Stimulated activated CD4-positive, alpha-beta T cell treated with anti-CD3 and anti-CD28 coated beads, Interleukin-15, amount 100 ng/mL, for 24 hours (primary cell): ENCODE measurements around the gene SMCO2.

Source experiments
- DNase-seq: peaks from one replicate; pipeline ENCODE4 v3.0.0-alpha.2; 2020

The SMCO2 gene

DNA sequence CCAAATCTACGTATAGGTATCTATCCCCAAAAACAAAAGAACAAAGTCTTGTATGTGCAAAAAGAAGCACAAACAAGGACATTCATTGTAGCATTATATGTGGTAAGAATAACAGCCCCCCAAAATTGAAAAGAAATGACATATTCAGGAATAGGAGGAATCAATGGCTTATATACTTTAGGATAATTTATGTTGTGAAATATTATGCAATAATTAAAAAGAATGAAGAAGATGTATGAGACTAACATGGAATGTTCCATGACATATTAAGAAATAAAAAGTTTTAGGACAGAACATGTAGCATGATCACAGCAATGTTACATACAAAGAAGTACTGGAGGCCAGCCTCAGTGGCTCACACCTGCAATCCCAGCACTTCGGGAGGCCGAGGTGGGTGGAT is 9.1 kb downstream of the SMCO2 start:
- DNase-seq: no peak

DNA sequence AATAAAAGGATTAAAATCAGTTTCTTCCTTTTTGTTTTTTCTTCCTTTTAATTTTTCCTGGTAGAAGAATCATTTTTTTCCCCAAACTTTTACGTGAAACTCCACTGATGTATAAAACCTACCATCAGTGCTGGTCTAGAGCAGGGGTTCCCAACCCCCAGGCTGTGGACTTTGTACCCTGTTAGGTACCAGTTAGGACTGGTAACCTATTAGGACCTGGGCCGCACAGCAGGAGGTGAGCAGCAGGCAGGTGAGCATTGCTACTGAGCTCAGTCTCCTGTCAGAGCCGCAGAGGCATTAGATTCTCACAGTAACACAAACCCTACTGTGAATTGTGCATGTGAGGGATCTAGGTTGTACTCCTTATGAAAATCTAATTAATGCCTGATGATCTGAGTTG is 10.1 kb downstream of the SMCO2 start:
- DNase-seq: no peak

DNA sequence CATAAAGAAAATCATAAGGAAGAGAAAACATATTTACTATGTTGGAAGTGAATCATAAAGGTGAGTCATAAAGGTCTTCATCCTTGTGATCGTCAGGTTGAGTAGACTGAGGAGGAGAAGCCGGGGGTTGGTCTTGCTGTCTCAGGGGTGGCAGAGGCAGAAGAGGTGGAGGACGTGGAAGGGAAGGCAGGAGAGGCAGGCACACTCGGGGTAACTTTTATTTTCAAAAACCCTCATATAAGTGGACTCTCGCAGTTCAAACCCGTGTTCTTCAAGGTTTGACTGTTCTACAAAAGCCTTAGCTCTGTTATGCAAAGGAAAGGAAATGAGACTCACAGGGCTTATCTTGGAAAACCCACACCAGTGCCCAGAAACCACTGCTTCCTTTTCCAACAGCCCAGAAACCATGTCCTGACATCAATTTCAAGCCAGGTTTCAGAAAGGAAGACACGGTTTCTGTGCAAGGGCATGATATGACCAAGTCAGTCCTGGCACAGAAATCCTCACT is 14.0 kb downstream of the SMCO2 start:
- DNase-seq: peak; percentile 59

DNA sequence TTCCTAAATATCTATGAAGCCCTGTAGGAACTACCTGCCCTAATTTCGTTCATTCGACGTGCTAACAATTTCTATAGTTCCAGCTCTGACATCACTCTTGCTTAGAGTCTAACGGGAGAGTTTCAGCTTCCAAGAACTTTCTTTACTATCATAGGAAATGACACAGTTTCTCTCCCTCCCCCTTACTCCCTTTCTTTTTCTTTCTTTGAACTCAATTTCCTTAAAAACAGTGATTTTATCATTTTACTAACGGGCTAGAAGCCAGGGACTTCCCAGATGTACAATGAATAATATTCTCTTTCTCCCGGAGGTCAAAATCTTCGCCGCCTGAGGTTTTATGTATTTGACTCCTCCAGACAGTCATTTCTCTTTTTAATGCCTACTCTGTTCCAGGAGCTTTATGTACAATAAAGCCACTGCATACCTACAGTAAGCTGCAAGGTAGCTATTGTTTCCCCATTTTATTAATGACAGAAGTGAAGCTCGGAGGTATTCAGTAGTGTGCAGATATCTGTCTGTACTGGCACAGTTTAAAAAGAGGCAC is 15.7 kb downstream of the SMCO2 start:
- peak; percentile 30 for DNase-seq

DNA sequence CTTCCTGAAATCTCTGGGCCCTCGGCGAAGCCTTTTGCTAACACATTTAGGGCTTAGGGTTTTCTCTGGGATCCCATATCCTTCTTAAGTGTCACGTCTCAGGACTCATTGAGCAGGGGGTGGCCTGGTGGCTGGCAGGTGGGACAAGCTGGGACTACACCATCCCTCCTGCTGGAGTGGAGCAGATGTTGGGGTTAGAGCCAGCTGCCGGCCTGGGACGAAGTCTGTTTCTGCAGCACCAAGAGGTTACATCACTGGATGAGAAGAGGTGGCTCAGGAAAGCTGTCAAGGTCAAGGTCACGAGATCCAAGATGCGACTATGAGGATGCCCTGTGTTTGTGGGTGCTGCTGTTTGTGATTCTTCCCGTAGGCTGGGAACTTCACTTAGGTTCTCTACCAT is 16.3 kb downstream of the SMCO2 start:
- DNase-seq: no peak

DNA sequence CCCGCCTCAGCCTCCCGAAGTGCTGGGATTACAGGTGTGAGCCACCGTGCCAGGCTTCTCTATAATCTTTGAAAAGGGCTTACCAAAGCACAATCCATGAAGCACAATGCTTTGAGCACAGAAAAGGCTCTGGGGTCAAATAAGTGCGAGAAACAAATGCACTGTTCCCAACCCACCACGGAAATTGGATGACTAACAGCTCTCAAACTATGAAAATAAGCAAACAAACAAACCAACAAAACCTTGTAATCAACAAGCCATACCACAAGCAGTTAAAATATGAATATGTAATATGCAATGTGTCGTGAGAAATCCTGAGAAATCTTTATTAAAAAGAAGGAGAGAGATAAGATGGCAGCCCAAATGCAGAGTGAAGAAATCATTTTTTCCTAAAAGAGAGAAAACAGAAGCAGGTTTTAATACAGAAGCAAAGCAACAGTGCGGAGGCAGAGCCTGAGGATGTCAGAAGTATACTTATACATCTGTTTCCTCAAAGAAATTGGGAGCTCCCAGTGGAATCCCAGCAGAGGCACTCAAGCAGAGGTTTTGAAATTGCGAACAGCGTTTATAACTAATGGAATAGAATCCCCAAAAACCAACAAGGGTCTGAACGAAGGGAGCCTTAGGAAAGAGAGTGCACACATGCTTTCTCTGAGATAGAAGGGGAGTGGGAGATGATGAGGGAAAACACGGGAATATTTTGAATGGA is 17.1 kb downstream of the SMCO2 start:
- no peak for DNase-seq

DNA sequence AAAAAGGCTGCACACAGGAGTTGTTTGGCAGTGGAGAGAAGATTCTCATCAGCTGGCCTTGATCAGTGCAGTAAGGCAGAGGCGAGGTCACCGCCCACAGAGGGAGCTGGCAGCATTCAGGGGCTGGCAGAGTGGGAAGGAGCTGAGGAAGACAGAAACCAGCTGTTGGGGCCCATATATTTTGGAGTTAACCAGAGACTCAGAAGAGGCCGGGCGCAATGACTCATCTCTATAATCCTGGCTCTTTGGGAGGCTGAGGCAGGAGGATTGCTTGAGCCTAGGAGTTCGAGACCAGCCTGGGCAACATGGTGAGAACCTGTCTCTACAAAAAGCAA is 17.7 kb downstream of the SMCO2 start:
- DNase-seq: peak; percentile 56

DNA sequence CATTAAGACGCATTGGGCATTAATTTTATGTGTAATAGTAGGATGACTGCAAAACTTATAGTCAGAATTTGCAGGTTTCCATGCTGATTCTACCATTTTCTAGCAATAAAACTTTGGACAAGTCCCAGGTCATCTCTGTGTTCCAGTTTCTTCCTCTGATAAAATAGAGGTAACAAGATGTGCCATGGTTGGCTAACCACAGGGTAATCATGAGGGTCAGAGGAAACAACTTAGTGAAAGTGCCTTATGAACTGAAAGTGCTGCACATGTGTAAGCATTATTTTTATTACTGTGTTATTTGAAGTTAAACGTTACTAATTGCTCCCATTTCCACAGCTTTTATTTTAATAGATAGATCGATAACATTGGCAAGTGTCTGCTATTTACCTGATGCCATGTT is 21.1 kb downstream of the SMCO2 start:
- no peak for DNase-seq

DNA sequence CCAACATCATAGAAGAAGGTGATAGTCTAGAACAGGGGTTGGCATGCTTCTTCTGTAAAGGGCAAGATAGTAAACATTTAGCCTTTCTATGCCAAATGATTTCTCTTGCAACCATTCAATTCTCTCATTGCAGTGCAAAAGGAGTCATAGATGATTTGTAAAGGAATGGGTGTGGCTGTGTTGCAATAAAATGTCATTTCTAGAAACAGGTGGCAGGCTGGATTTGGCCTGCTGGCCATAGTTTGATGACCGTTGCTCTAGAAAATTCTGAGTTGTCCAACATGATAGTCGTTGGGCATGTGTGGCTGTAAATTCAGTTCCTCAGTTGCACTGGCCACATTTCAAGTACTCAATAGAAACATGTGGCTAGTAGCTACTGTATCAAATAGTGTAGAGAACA is 21.7 kb downstream of the SMCO2 start:
- DNase-seq: no peak

DNA sequence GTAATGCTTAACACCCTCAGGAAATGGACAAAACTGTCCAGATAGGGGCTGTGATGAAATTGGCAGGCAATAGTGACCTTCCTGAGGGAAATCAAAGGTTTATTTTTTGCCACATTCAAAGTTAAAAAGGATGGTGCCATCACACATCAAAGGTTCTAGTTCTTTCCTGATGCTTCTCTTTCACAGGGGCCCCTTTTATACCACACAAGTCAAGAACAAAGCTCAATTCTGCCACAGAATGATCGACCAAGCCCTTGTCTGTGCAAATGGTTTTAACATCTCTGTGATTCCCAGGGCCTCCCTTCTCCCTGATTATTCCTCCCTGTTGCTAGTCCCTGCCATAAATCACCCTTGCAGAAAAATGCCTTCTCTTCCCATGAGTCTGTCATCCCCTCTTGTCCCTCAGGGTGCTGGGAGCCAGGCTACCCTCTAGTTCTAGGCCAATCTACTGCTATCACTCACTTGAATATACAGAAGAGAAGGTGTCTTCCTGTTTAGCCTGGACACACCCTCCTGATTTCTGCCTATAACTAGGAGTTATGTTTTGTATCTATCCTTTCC is 22.7 kb downstream of the SMCO2 start:
- no peak for DNase-seq

DNA sequence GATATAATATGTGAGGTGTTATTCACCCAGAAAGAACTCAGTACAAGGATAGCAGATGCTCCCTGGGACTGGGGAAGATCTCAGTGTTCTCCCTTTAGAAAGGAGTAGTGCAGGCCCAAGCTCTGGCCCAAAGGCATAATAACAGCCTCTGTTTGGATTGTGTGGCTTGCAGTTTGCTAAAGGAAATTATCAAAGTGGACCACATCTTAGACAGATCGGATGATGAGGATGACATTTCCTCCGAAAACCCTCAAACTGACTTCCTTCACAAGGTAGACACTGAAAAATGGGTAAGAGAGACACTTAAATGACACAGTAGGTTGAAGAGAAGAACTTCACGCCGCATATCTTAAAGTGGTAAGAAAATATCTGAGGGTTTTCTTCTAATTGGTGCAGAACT is 26.1 kb downstream of the SMCO2 start:
- DNase-seq: no peak

DNA sequence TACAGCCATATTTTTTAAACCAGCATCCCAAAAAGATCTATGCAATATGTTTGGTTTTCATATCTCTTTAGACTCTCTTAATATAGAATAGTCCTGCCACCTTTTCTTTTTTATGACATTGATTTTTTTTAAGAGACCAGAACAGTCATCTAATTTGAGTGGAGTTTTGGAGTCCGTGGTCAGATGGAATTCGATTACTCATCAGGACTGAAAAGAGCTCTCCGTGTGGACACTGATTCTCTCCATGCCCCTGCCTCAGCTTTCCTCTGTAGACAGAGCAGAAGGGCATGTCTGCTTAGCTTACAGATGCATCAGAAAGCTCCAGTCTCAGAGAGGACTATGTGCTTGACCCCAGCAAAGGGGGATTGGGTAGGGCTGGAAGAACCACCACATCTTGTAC is 27.8 kb downstream of the SMCO2 start:
- DNase-seq: no peak

DNA sequence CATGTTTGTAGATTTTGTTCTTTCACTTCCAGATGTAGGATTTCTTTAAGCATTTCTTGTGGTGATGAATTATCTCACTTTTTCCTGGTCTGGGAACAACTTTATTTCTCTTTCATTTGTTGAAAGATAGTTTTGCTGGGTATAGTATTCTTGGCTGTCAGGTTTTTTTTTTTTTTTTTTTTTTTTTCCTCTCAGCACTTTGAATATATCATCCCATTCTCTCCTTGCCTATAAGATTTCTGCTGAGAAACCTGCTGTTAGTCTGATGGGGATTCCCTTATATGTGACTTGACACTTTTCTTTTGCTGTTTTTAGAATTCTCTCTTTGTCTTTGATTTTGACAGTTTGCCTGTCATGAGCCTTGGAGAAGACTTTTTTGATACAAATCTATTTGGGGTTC is 30.5 kb downstream of the SMCO2 start:
- DNase-seq: no peak

DNA sequence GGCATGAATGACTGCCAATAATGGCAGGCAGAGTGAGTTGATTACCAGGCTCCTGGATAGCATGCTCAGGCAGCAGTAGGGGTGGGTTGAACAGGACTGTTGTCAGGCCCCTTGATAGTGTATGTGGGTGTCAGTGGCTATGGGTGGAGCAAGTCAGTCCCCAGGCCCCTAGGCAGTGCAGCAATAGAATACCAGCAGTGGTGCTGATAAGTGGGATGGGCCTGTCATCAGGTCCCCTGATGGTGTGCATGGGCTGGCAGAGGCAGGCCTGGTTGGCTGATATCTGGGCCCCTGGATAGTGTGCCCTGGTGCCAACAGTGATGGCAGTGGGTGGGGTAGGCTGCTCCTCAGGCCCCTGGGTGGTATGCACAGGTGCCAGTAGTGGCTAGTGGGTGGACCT is 32.4 kb downstream of the SMCO2 start:
- DNase-seq: no peak

DNA sequence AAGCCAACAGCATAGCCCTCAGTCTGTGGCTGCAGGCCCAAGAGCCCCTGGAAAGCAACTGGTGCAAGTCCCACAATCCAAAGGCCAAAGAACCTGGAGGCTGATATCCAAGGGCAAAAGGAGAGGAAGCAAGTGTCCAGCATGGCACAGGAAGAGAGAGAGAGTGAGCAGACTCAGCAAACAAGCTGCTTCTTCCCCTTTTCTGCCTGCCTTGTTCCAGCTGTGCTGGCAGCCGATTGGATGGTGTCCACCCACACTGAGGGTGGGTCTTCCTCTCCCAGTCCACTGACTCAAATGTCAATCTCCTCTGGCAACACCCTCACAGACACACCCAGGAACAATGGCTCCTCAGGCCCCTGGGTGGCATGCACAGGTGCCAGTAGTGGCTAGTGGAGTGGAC is 33.5 kb downstream of the SMCO2 start:
- DNase-seq: no peak

DNA sequence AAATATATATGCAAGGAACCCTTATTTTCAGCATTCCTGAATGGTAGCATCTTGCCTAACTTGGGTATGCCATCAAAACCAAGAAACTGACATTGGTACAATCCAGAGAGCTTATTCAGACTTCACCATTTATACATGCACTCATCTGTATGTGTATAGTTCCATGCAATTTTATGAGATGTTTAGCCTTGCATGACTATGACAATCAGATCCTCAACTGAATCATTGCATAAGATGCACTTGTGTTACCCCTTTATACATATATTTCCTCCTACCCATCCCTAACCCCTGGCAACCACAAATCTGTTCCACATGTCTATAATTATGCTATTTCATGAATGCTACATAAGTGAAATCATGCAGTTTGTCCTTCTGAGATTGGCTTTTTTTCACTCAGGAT is 40.4 kb downstream of the SMCO2 start:
- no peak for DNase-seq

DNA sequence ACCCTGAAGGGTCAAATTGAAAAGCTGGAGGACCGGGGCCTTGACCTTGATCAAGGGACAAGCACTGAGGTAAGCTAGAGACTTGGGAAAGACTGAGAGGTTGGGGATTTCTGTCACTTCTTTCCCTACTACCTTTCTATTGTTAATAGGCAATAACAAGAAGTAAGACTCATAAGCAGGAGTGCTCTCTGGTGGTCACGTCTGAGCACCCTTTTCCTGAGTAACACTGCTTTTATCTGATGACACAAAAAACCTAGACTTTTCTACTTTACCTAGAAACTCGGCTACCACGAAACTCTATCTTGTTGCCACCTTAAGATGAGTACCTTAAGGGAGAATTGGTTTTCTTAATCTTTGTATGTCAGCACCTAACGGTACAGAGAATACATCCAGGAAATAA is 41.9 kb downstream of the SMCO2 start:
- DNase-seq: no peak

DNA sequence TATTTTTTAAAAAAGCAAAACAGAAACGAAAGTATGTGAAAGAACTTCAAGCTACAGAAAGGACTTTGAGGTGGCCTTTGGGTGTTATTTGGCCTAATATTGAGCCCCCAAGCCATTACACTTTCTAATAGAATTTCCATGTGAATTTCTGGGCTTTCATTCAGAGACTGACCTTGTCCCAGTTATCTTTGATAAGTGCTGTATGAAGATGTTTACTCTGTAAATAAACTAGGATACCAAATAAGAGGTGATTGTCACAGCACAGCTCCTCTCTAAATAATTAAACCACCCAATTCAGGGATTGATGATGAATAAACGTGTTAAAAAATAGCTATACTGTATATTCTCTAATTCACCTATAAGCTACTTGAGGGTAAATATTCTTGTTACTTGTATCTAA is 44.7 kb downstream of the SMCO2 start:
- DNase-seq: no peak

DNA sequence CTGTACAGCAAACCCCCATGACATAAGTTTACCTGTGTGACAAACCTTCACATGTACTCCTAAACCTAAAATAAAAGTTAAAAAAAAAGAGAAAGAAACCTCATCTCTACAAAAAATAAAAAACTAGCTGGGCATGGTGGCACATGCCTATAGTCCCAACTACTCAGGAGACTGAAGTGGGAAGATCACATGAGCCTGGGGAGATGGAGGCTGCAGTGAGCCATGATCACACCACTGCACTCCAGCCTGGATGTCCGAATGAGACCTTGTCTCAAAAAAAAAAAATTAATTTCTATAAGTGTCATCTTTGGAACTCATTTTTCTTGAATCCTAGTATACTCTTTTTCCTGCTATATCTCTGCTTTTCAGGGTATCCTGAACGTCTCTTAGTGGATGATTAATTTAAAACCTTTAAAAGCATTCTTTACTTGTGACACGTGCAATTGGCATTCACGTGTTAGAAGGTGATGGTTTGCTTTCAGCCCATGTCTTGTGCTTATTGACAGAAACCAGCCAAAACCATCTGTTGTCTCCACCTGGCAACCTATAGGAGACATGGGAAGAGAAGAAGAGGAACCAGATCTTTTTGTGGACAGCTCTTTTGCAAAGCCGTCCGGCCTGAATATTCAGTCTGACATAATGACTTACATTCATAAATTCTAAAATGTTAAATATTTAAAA is 46.9 kb downstream of the SMCO2 start:
- no peak for DNase-seq

DNA sequence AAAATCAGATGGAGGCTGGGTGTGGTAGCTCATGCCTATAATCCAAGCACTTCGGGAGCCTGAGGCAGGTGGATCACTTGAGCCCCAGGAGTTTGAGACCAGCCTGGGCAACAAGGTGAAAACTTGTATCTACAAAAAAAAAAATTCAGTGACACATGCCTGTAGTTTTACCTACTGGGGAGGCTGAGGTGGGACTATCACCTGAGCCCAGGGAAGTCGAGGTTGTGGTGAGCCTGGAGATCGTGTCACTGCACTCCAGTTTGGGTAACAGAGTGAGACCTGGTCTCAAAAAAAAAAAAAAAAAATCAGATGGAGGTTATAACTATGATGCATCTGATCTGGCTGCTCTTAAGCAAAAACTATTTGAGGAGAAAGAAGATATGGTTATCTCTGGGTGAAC is 50.9 kb downstream of the SMCO2 start:
- no peak for DNase-seq

DNA sequence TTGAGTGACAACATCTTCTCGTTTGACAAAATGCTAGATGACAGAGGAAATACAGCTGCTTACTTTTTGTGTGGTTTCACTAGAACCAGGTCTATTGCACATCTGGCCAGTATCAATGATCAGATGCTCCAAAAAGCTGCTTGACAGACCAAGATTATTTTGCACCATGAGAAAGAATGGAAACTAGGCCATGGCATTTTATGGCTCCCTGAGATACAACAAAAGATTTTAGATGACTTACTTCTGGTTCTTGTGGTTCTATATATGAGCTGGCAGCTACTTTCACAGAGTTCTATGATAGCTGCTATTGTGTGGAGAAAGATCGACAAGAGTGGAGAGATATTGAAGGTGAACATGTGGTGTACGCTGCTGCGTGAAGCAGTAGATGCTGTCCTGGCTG is 51.6 kb downstream of the SMCO2 start:
- peak; percentile 10 for DNase-seq

DNA sequence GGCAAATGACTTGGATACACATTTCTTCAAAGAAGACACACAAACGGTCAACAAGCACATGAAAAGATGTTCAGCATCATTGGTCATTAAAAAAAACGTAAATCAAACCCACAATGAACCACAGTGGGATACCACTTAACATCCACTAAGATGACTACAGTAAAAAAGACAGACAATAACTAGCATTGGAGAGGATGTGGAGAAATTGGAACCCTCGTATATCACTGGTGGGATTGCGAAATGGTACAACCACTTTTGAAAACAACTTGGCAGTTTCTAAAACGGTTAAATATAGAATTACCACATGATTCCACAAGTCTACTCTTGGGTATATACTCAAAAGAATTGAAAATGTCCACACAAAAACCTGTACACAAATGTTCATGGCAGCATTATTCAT is 52.2 kb downstream of the SMCO2 start:
- DNase-seq: no peak

DNA sequence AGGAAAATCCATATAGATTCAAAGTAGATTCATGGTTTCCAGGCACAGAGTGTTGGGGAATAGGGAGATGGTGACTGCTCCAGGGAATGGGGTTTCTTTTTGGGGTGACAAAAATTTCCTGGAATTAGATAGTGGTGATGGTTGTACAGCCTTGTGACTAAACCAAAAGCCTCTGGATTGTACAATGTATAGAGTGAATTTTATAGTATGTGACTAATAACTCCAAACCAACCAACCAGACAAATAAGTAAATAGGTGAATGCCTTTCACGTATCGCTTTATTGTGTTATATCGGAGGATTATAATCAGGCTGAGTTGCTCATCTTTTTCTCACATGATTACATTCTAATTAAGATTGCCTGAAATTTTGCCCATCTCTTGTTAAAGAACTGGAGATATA is 52.8 kb downstream of the SMCO2 start:
- DNase-seq: no peak

DNA sequence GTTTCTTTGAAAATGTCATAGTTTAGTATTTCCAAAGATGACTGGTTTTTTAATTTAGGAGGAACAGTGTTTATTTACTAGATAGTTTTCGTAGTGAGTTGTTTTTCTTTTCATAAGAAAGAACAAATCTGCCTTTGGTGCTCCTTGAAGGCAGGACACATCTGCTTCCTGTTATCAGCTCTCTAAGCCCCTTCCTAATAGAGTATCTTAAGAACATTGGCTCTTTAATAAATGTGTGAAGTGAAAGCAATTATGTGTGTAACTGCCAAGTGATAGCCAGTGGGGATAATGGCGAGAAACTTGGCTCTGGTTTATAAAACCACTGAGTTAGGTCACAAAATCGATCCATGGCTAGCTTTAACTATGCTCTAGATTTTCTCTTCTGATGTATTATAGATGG is 54.0 kb downstream of the SMCO2 start:
- DNase-seq: no peak
